Measurements from ENCODE around the gene LRRK1. TPM values are rescaled to one million over a fixed set of nuclear protein-coding genes. Genes with fewer than 3 reads are reported as not detected.

Gene LRRK1
- polyA plus RNA-seq, 1 experiment: 16.9 TPM

DNA sequence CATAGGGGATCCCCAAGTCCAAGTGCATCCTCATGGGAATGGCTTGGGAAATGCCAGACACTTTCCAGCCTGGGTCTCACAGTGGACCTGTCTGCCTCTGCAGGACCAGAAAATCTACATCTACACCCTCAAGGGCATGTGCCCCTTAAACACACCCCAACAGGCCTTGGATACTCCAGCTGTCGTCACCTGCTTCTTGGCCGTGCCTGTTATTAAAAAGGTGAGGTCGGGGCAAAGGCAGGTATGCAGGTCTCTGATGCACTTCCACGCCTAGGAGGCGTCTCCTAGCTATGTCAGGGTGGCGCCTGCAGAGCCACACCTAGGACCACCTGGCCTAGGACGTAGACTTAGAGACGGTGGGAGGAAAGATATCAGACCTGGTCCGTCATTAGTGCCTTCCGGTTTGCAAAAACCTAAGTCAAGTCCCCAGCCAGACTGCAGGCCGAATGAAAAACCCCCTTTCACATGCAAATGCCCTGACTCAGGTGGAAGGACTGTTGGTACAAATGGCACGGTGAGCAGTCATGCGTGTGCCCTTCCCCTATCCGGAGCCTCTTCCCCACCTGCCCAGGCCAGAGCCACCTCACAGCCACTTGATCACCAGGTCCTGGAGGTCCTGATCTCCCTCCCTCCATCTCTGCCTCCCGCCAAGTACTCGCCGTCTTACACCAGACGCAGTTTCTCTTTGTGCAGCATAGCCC lies 143.5 kb downstream of the LRRK1 start:
- Histone ChIP-seq H3K27me3 (ENCODE audit: control insufficient read depth, insufficient read depth, low read length) (no peaks in the 10 kb centered on the region), H3K4me3 (ENCODE audit: low read depth, low read length) (no peak overlapping the region), H3K36me3 (ENCODE audit: control insufficient read depth, insufficient read depth, low read length) (peaks cover 21% of the 10 kb centered on the region)
- TF ChIP-seq CTCF (IDR thresholded peaks at IDR 0.05; ENCODE audit: insufficient read depth, low read depth, low read length): no peak
- ChIA-PET CTCF (no interaction called here), POLR2A (no interaction called here)
- DNase-seq (ENCODE audit: low read depth): no peak

- DNase-seq (ENCODE audit: low read depth): no peak
- POLR2A ChIA-PET: no interaction called here
- no peaks in the 10 kb centered on the region for H3K27me3 ChIP-seq (ENCODE audit: control insufficient read depth, insufficient read depth, low read length)
- no peak for TF ChIP-seq CTCF (IDR thresholded peaks at IDR 0.05; ENCODE audit: insufficient read depth, low read depth, low read length)
- H3K4me3 ChIP-seq (ENCODE audit: low read depth, low read length): no peak overlapping the region
- CTCF ChIA-PET: no interaction called here
- peaks cover 16% of the 10 kb centered on the region for H3K36me3 ChIP-seq (ENCODE audit: control insufficient read depth, insufficient read depth, low read length)
Observed at GRCh38 chr15:101063212-101063611, 144.1 kb downstream of the LRRK1 start.

- ChIA-PET POLR2A (no interaction called here), CTCF (interaction anchor here (1.4 kb wide), 1 partner anchor 194 kb away, joined by 3 read pairs; no protein-coding TSS in a partner anchor)
- H3K36me3 ChIP-seq (ENCODE audit: control insufficient read depth, insufficient read depth, low read length): peaks cover 15% of the 10 kb centered on the region
- no peaks in the 10 kb centered on the region for H3K27me3 ChIP-seq (ENCODE audit: control insufficient read depth, insufficient read depth, low read length)
- DNase-seq (ENCODE audit: low read depth): no peak
- no peak overlapping the region for H3K4me3 ChIP-seq (ENCODE audit: low read depth, low read length)
- TF ChIP-seq CTCF (IDR thresholded peaks at IDR 0.05; ENCODE audit: insufficient read depth, low read depth, low read length): no peak
Observed at GRCh38 chr15:101063891-101064794, 145.0 kb downstream of the LRRK1 start.

GRCh38 chr15:101064795-101065569 lies 145.8 kb downstream of the LRRK1 start:
- no peak for TF ChIP-seq CTCF (IDR thresholded peaks at IDR 0.05; ENCODE audit: insufficient read depth, low read depth, low read length)
- DNase-seq (ENCODE audit: low read depth): no peak

More at GRCh38 chr15:101064795-101065569, 145.8 kb downstream of the LRRK1 start:
- Histone ChIP-seq H3K36me3 (ENCODE audit: control insufficient read depth, insufficient read depth, low read length) (peaks cover 13% of the 10 kb centered on the region), H3K27me3 (ENCODE audit: control insufficient read depth, insufficient read depth, low read length) (no peaks in the 10 kb centered on the region), H3K4me3 (ENCODE audit: low read depth, low read length) (no peak overlapping the region)
- ChIA-PET CTCF (interaction anchor here (1.4 kb wide), 1 partner anchor 194 kb away, joined by 3 read pairs; no protein-coding TSS in a partner anchor), POLR2A (no interaction called here)

Data from BJ (cell line).